ENCODE measurements around the gene EEF1AKMT4.

EEF1AKMT4 gene

GRCh38 chr3:184227481-184227935 lies 22.0 kb upstream of the EEF1AKMT4 start:
- H3K4me3 ChIP-seq (replicated peaks; ENCODE audit: insufficient read depth, low read length), result no peak overlapping the region
- TF ChIP-seq SPI1 (IDR thresholded peaks at IDR 0.05; ENCODE audit: borderline replicate concordance, low read depth) (no peak), CTCF (IDR thresholded peaks at IDR 0.05; ENCODE audit: insufficient read depth, low read length) (peak; percentile 89)
- DNase-seq (ENCODE audit: low read depth in 1 of 2, low spot score in 1 of 2), result peak in 1 of 2 experiments; percentile 24
- no peak overlapping the region for H3K27ac ChIP-seq (replicated peaks)
- H3K27me3 ChIP-seq (ENCODE audit: insufficient read depth, poor library complexity, severe bottlenecking), result peaks cover 43% of the 10 kb centered on the region

- H3K27me3 ChIP-seq (ENCODE audit: insufficient read depth, poor library complexity, severe bottlenecking), result peaks cover 47% of the 10 kb centered on the region
- DNase-seq (ENCODE audit: low read depth in 1 of 2, low spot score in 1 of 2), result no peak
- TF ChIP-seq GABPA (IDR thresholded peaks at IDR 0.05; ENCODE audit: low read depth) (no peak), CTCF (IDR thresholded peaks at IDR 0.05; ENCODE audit: insufficient read depth, low read length) (no peak), REST (IDR thresholded peaks at IDR 0.05; ENCODE audit: insufficient replicate concordance, low read depth) (no peak), SPI1 (IDR thresholded peaks at IDR 0.05; ENCODE audit: borderline replicate concordance, low read depth) (no peak), POLR2AphosphoS5 (IDR thresholded peaks at IDR 0.05; ENCODE audit: low read depth) (no peak)
- no peak overlapping the region for H3K27ac ChIP-seq (replicated peaks)
- H3K4me3 ChIP-seq (replicated peaks; ENCODE audit: insufficient read depth, low read length), result no peak overlapping the region
These were observed 20.9 kb upstream of the EEF1AKMT4 start for GRCh38 chr3:184228376-184229137.

- Histone ChIP-seq H3K27me3 (ENCODE audit: insufficient read depth, poor library complexity, severe bottlenecking) (peaks cover 42% of the 10 kb centered on the region), H3K27ac (replicated peaks) (no peak within 1 kb of the TSS), H3K4me3 (replicated peaks; ENCODE audit: insufficient read depth, low read length) (no peak within 1 kb of the TSS)
- no peak for DNase-seq (ENCODE audit: low read depth in 1 of 2, low spot score in 1 of 2)
- TF ChIP-seq SPI1 (IDR thresholded peaks at IDR 0.05; ENCODE audit: borderline replicate concordance, low read depth), result no peak
- no peak for TF ChIP-seq REST (IDR thresholded peaks at IDR 0.05; ENCODE audit: insufficient replicate concordance, low read depth)
- no peak for TF ChIP-seq CTCF (IDR thresholded peaks at IDR 0.05; ENCODE audit: insufficient read depth, low read length)
- TF ChIP-seq GABPA (IDR thresholded peaks at IDR 0.05; ENCODE audit: low read depth), result no peak
- TF ChIP-seq POLR2AphosphoS5 (IDR thresholded peaks at IDR 0.05; ENCODE audit: low read depth), result no peak
These were observed 19.9 kb upstream of the EEF1AKMT4 start, which contains the start of gene VWA5B2 for GRCh38 chr3:184229394-184230080. VWA5B2 (plus strand) TSS chr3:184229585; CDS start chr3:184230529, 944 bp downstream.
